AG04449 (cell line): ENCODE results near the gene HMCES.

Experiments used
- CTCF ChIA-PET: fragments of 350-600 bp; formaldehyde crosslinking; extraction: SDS; loops from one replicate; lab custom pipeline; 2021; ENCODE audit warnings: antibody characterized with exemption; lab: Yijun Ruan, JAX
- POLR2A ChIA-PET: fragments of 400-600, 350-600 bp; formaldehyde crosslinking; extraction: SDS; loops from one replicate; lab custom pipeline; 2020; ENCODE audit warnings: antibody characterized with exemption, inconsistent platforms; lab: Yijun Ruan, JAX
- DNase-seq: peaks from one replicate; pipeline ENCODE4 v3.0.0-alpha.2; 2010; ENCODE audit warnings: low read depth, low spot score
- H3K4me3 ChIP-seq: 2 replicates; pipeline ENCODE4 v1.5.1; 2011; ENCODE audit warnings: low read depth, mild to moderate bottlenecking, control low read depth, low read length
- TF ChIP-seq, protein P1 (sequence below): IDR thresholded peaks from one replicate; pipeline ENCODE4 v1.5.1; 2011; ENCODE audit warnings: mild to moderate bottlenecking, moderate library complexity, low read length, control low read depth, inconsistent platforms; ENCODE audit not compliant: insufficient read depth; ENCODE audit errors: missing control alignments

Gene HMCES

GRCh38 chr3:129278439-129278965 is at the start of gene HMCES:
Gene HMCES, plus strand, starts transcription at chr3:129278870. Its CDS starts 863 bp downstream, at chr3:129279733.
- TF ChIP-seq, protein P1, sequence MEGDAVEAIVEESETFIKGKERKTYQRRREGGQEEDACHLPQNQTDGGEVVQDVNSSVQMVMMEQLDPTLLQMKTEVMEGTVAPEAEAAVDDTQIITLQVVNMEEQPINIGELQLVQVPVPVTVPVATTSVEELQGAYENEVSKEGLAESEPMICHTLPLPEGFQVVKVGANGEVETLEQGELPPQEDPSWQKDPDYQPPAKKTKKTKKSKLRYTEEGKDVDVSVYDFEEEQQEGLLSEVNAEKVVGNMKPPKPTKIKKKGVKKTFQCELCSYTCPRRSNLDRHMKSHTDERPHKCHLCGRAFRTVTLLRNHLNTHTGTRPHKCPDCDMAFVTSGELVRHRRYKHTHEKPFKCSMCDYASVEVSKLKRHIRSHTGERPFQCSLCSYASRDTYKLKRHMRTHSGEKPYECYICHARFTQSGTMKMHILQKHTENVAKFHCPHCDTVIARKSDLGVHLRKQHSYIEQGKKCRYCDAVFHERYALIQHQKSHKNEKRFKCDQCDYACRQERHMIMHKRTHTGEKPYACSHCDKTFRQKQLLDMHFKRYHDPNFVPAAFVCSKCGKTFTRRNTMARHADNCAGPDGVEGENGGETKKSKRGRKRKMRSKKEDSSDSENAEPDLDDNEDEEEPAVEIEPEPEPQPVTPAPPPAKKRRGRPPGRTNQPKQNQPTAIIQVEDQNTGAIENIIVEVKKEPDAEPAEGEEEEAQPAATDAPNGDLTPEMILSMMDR: no peak
- no peak for DNase-seq
- POLR2A ChIA-PET: interaction anchor here (1.2 to 2.2 kb wide), 3 partner anchors 9 to 37 kb away, joined by 3 to 14 read pairs (median 6); a partner anchor contains a TSS
- CTCF ChIA-PET: interaction anchor here (1.7 kb wide), 1 partner anchor 308 kb away, joined by 6 read pairs; no protein-coding TSS in a partner anchor
- peak within 1 kb of the TSS; percentile 86 for H3K4me3 ChIP-seq

DNA sequence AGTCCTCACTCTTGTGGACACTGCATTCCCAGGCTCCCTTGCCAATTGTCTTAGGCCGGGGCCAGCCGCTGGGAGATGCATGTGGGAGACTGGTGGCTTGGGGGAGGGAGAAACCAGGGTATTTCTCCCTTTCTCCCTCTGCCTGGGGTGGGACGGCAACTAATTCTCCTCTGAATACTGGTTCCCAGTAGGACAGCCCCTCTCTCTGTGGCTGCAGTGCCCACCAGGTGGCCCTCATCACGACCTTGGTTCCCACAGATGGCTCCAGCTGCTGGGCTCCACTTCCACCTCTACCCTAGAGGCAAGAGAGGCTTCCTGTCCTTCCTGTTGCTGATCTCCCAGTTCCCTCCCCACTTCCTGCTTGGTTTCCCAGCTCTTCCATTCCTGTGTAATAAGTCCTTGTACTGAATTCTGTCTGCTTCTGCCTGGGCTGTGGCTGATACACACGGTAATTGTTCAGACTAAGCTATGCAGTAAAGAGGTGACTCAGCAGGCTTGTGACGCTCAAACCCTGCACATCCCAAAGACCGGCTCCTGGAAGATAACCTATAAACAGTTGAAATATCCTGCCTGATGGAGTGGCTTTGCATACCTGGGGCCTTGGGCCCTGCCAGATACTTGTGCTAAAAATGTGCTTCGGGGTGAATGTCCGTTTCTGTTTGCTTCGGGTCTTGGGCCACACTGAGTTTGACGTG is 49.6 kb upstream of the HMCES start:
- TF ChIP-seq, protein P1: no peak
- DNase-seq: peak; percentile 41
- H3K4me3 ChIP-seq: no peak overlapping the region
- ChIA-PET CTCF (interaction anchor here (1.2 to 6.1 kb wide), 2 partner anchors 17 to 33 kb away, joined by 3 to 53 read pairs; no protein-coding TSS in a partner anchor), POLR2A (interaction anchor here (0.6 to 1.1 kb wide), 4 partner anchors 20 to 46 kb away, joined by 3 to 6 read pairs (median 5); partner anchors contain the start of genes CNBP and COPG1)

- DNase-seq: no peak
- TF ChIP-seq, protein P1: no peak
- POLR2A ChIA-PET: interaction anchor here (0.7 to 1.7 kb wide), 3 partner anchors 19 to 86 kb away, joined by 3 to 4 read pairs (median 4); partner anchors contain the start of gene COPG1
- CTCF ChIA-PET: interaction anchor here (1.1 to 8.8 kb wide), 4 partner anchors 16 to 260 kb away, joined by 3 to 81 read pairs (median 4); partner anchors contain the start of gene COPG1
- no peak overlapping the region for H3K4me3 ChIP-seq
These were observed 48.2 kb upstream of the HMCES start for GRCh38 chr3:129230311-129231019.

DNA sequence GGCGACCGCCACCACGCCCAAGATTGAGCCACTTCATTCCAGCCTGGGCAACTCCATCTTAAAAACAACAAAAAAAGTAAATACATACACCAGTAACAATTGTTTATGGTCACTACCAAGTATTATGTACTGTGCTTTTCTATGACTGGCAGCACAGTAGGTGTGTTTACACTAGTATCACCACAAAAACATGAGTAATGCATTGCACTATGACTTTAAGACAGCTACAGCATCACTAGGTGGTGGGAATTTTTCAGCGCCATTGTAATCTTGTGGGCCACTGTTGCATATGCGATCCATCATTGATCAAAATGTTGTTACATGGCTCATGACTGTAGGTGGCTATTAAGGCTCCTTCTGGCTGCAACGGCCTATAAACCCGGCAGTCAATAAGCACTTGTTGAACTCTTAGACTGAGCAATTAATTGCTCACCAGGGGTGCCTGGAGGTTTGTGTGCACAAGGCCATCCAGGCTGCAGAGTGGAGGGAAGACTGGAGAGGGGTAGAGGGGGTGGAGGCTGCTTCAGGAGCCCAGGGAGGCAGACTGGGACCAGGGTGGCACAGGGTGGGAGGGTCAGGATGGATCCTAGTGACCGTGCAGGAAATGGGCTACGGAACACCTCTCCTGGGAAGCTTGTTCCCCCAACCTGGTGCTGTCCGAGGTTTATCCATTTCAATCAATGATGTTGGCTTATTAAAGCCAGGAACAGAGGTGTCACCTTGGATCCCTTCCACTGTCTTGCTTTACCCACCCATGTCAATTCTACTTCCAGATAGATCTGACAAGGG is 47.1 kb upstream of the HMCES start:
- TF ChIP-seq, protein P1: no peak
- H3K4me3 ChIP-seq: no peak overlapping the region
- DNase-seq: no peak
- ChIA-PET POLR2A (interaction anchor here (0.7 to 1.7 kb wide), 3 partner anchors 18 to 85 kb away, joined by 3 to 4 read pairs (median 4); partner anchors contain the start of gene COPG1), CTCF (interaction anchor here (1.4 to 8.8 kb wide), 3 partner anchors 15 to 261 kb away, joined by 3 to 81 read pairs (median 5); partner anchors contain the start of gene COPG1)

- TF ChIP-seq, protein P1: no peak
- ChIA-PET CTCF (interaction anchor here (8.8 kb wide), 1 partner anchor 13 kb away, joined by 81 read pairs; the partner anchor contains the start of gene COPG1), POLR2A (no interaction called here)
- no peak for DNase-seq
- no peak overlapping the region for H3K4me3 ChIP-seq
These were observed 45.1 kb upstream of the HMCES start for GRCh38 chr3:129233538-129233937.
